ENCODE results near the gene CD1C.

Gene CD1C

DNA sequence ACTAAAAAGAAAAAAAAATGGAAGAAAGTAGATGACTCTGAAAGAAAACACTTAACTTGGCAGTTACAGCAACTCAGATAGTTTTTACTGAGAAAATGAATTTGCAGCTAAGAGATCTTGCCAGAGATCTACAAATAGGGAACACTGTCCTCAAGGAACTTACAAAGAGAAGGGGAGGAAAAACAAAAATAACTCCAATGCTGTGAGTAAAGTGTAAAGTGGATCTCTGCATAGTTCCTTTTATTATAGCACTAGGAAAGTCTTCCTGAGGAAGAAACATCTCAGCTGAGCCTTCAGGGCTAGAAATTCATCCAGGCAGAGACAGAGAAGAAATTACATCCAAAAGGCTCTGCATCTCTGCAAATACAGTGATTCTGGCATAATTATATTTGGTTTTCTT, 37.8 kb downstream of the CD1C start:
- TF ChIP-seq CTCF (conservative IDR thresholded peaks at IDR 0.05) = no peak
- no peak overlapping the region for H3K27ac ChIP-seq

- TF ChIP-seq ZFX (IDR thresholded peaks at IDR 0.05) (no peak), CTCF (conservative IDR thresholded peaks at IDR 0.05) (no peak)
- no peak overlapping the region for H3K27ac ChIP-seq
Observed at GRCh38 chr1:158328426-158328825, 38.7 kb downstream of the CD1C start.

DNA sequence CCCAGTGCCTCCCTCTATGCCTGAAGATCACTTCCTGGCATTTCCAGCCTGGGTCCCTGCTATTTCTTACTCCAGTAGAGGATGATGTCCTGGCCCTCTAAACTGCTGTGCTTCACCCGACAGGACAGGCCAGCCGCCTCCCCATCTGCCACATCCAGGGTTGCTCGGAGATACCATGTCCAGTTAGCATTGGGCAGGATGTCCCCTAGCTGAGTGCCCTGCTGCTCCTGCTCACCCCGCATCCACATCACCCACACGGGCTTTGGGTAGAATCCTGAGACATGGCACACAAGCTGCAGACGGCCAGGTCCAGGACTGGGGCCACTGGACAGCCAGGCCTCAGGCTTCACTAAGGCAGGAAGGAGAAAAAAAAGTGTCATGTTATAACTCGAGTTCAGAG, 39.6 kb downstream of the CD1C start:
- TF ChIP-seq CTCF (conservative IDR thresholded peaks at IDR 0.05) (no peak), ZFX (IDR thresholded peaks at IDR 0.05) (no peak)
- no peak overlapping the region for H3K27ac ChIP-seq

DNA sequence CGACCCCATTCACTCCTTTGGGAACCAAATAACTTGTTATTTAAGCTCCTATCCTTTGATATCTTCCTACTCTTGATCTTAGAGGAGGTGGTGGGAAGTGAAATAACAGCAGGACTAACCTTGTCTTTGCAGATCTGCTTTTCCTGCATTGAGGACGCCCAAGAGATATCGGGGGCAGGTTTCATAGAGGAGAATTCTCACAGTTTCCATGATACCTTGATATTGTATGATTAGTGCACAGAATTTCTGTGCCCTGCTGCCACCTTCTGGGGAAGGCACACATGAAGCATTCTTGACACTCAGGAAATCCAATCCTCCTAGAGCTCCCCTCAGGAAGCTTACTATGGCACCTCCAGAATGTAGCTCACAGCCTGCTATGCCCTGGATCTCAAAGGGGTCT, 40.0 kb downstream of the CD1C start:
- TF ChIP-seq CTCF (conservative IDR thresholded peaks at IDR 0.05) = peak; percentile 48
- TF ChIP-seq ZFX (IDR thresholded peaks at IDR 0.05) = no peak
- no peak overlapping the region for H3K27ac ChIP-seq

GRCh38 chr1:158330391-158331105, 40.8 kb downstream of the CD1C start:
- H3K27ac ChIP-seq = no peak overlapping the region
- TF ChIP-seq CTCF (conservative IDR thresholded peaks at IDR 0.05) (no peak), ZFX (IDR thresholded peaks at IDR 0.05) (no peak)

DNA sequence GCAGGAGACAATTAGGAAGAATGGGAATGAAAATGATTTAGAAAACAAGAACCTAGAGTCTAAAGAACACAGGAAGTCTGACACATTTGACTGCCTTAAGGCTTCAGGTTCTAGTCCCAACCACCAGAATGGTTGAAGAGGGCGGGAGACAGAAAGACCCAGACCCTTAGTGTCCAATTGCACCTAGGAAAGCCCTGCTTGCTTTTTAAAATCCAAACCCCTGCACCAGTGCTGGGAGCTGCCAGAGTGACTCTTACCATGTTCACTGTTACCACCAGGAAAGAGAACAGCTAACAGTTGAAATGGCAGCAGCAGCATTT, 41.3 kb downstream of the CD1C start:
- H3K27ac ChIP-seq = no peak overlapping the region
- TF ChIP-seq ZFX (IDR thresholded peaks at IDR 0.05) = no peak

- no peak for TF ChIP-seq ZFX (IDR thresholded peaks at IDR 0.05)
- no peak for TF ChIP-seq CTCF (conservative IDR thresholded peaks at IDR 0.05)
- no peak within 1 kb of the TSS for H3K27ac ChIP-seq
Observed at GRCh38 chr1:158331481-158332150, 41.9 kb downstream of the CD1C start, which contains the start of gene CD1B. Gene CD1B, minus strand, starts transcription at chr1:158331531. Its CDS starts 108 bp downstream, at chr1:158331423.
